Mesendoderm (in vitro differentiated cells): ENCODE measurements around the gene LRRTM4.

Source experiments
- DNase-seq: peaks from one replicate; pipeline ENCODE4 v3.0.0; 2013
- H2AK5ac ChIP-seq: 2 replicates; pipeline ENCODE4 v1.6.1; 2013; ENCODE audit warnings: low read length, inconsistent platforms
- H2BK120ac ChIP-seq: 2 replicates; pipeline ENCODE4 v1.6.1; 2013; ENCODE audit warnings: low read depth, mild to moderate bottlenecking, low read length, moderate library complexity, mixed read lengths
- H2BK15ac ChIP-seq: replicated peaks from 2 replicates; pipeline ENCODE4 v1.6.1; 2013; ENCODE audit warnings: low read depth, mild to moderate bottlenecking, moderate library complexity
- H2BK5ac ChIP-seq: 2 replicates; pipeline ENCODE4 v1.6.1; 2013; ENCODE audit warnings: low read length, inconsistent platforms
- H3K18ac ChIP-seq: 2 replicates; pipeline ENCODE4 v1.6.1; 2013; ENCODE audit warnings: mild to moderate bottlenecking, low read length, mixed read lengths
- H3K23ac ChIP-seq: one replicate; pipeline ENCODE4 v1.6.1; 2013; ENCODE audit warnings: low read length
- H3K27ac ChIP-seq: 2 replicates; pipeline ENCODE4 v1.5.1; 2013; ENCODE audit warnings: low read depth, mild to moderate bottlenecking, inconsistent platforms, low read length, moderate library complexity
- H3K27me3 ChIP-seq: 2 replicates; pipeline ENCODE4 v1.6.1; 2013; ENCODE audit warnings: low read length, control low read depth, mild to moderate bottlenecking, inconsistent platforms; ENCODE audit not compliant: insufficient read depth, poor library complexity
- H3K36me3 ChIP-seq: 2 replicates; pipeline ENCODE4 v1.6.1; 2013; ENCODE audit warnings: low read length, inconsistent platforms; ENCODE audit not compliant: control insufficient read depth, insufficient read depth
- H3K4ac ChIP-seq: one replicate; pipeline ENCODE4 v1.6.1; 2013; ENCODE audit warnings: low read depth, mild to moderate bottlenecking, low read length, moderate library complexity
- H3K4me1 ChIP-seq: 2 replicates; pipeline ENCODE4 v1.6.1; 2013; ENCODE audit warnings: low read depth, low read length, inconsistent platforms; ENCODE audit not compliant: control insufficient read depth
- H3K4me2 ChIP-seq: 2 replicates; pipeline ENCODE4 v1.6.1; 2013; ENCODE audit warnings: low read length
- H3K4me3 ChIP-seq: 2 replicates; pipeline ENCODE4 v1.5.1; 2013; ENCODE audit warnings: mild to moderate bottlenecking, low read length
- H3K56ac ChIP-seq: one replicate; pipeline ENCODE4 v1.6.1; 2013; ENCODE audit warnings: low read length
- H3K79me1 ChIP-seq: 2 replicates; pipeline ENCODE4 v1.6.1; 2013; ENCODE audit warnings: low read length, inconsistent platforms
- H3K79me2 ChIP-seq: 2 replicates; pipeline ENCODE4 v1.6.1; 2013; ENCODE audit warnings: mild to moderate bottlenecking, low read length; ENCODE audit not compliant: control insufficient read depth, insufficient read depth
- H3K9ac ChIP-seq: 2 replicates; pipeline ENCODE4 v1.6.1; 2013; ENCODE audit warnings: low read length, inconsistent platforms
- H4K5ac ChIP-seq: one replicate; pipeline ENCODE4 v1.6.1; 2013; ENCODE audit warnings: low read length
- H4K8ac ChIP-seq: one replicate; pipeline ENCODE4 v1.6.1; 2013; ENCODE audit warnings: low read depth, mild to moderate bottlenecking, control low read depth, low read length, moderate library complexity
- WGBS: extraction: QIAGEN DNeasy Blood & Tissue Kit; methylation state at CpG from one replicate; pipeline ENCODE4 v1.1.7; 2013; ENCODE audit warnings: low lambda C conversion rate, missing lambda C conversion rate; ENCODE audit not compliant: insufficient coverage; ENCODE audit errors: extremely low coverage; 5-methylcytosine and 5-hydroxymethylcytosine counted together

LRRTM4 gene

GRCh38 chr2:76851000-76851399 is 671.2 kb downstream of the LRRTM4 start:
- no peaks in the 10 kb centered on the region for H3K36me3 ChIP-seq
- no peak overlapping the region for H2AK5ac ChIP-seq
- no peaks in the 10 kb centered on the region for H3K4me1 ChIP-seq
- no peak overlapping the region for H4K8ac ChIP-seq
- no peak overlapping the region for H3K9ac ChIP-seq
- H4K5ac ChIP-seq: no peak overlapping the region
- H2BK120ac ChIP-seq: no peak overlapping the region
- no peak overlapping the region for H3K27ac ChIP-seq
- DNase-seq: no peak
- no peak overlapping the region for H3K4ac ChIP-seq
- no peak overlapping the region for H3K23ac ChIP-seq
- H3K79me2 ChIP-seq: no peaks in the 10 kb centered on the region
- no peak overlapping the region for H2BK15ac ChIP-seq
- no peak overlapping the region for H3K56ac ChIP-seq
- no peak overlapping the region for H3K4me2 ChIP-seq
- no peaks in the 10 kb centered on the region for H3K79me1 ChIP-seq
- WGBS: no CpG with 5 or more reads among the region's 1 CpG
- no peak overlapping the region for H3K4me3 ChIP-seq
- H2BK5ac ChIP-seq: no peak overlapping the region
- no peak overlapping the region for H3K18ac ChIP-seq
- H3K27me3 ChIP-seq: no peaks in the 10 kb centered on the region

GRCh38 chr2:76849086-76849485 is 673.1 kb downstream of the LRRTM4 start:
- Histone ChIP-seq H3K79me2 (no peaks in the 10 kb centered on the region), H3K4ac (no peak overlapping the region), H2BK5ac (no peak overlapping the region), H3K4me1 (no peaks in the 10 kb centered on the region), H3K79me1 (no peaks in the 10 kb centered on the region), H3K23ac (no peak overlapping the region), H3K4me3 (no peak overlapping the region), H3K56ac (no peak overlapping the region), H4K5ac (no peak overlapping the region), H3K27ac (no peak overlapping the region), H2BK15ac (no peak overlapping the region), H4K8ac (no peak overlapping the region), H3K36me3 (no peaks in the 10 kb centered on the region), H3K27me3 (no peaks in the 10 kb centered on the region), H3K9ac (no peak overlapping the region), H2AK5ac (no peak overlapping the region), H3K4me2 (no peak overlapping the region), H3K18ac (no peak overlapping the region), H2BK120ac (no peak overlapping the region)
- no peak for DNase-seq
- WGBS: no CpG with 5 or more reads among the region's 1 CpG

- no peak overlapping the region for H3K4me2 ChIP-seq
- no peaks in the 10 kb centered on the region for H3K79me2 ChIP-seq
- no peak overlapping the region for H3K56ac ChIP-seq
- no peak overlapping the region for H3K4ac ChIP-seq
- H4K5ac ChIP-seq: no peak overlapping the region
- no peak overlapping the region for H2AK5ac ChIP-seq
- H2BK5ac ChIP-seq: no peak overlapping the region
- no peak overlapping the region for H3K4me3 ChIP-seq
- H3K23ac ChIP-seq: no peak overlapping the region
- no peak for DNase-seq
- no CpG with 5 or more reads among the region's 1 CpG for WGBS
- H3K79me1 ChIP-seq: no peaks in the 10 kb centered on the region
- H3K27ac ChIP-seq: no peak overlapping the region
- no peak overlapping the region for H2BK120ac ChIP-seq
- no peaks in the 10 kb centered on the region for H3K36me3 ChIP-seq
- no peaks in the 10 kb centered on the region for H3K27me3 ChIP-seq
- H2BK15ac ChIP-seq: no peak overlapping the region
- no peak overlapping the region for H4K8ac ChIP-seq
- H3K4me1 ChIP-seq: no peaks in the 10 kb centered on the region
- H3K9ac ChIP-seq: no peak overlapping the region
- no peak overlapping the region for H3K18ac ChIP-seq
Measured at GRCh38 chr2:76839826-76840225, 682.4 kb downstream of the LRRTM4 start.

- Histone ChIP-seq H3K4me1 (no peaks in the 10 kb centered on the region), H3K4me2 (no peak overlapping the region)
- no CpG with 5 or more reads among the region's 3 CpGs for WGBS
Measured at GRCh38 chr2:76829374-76830234, 692.6 kb downstream of the LRRTM4 start.

GRCh38 chr2:76826691-76827090 is 695.5 kb downstream of the LRRTM4 start:
- Histone ChIP-seq H4K5ac (no peak overlapping the region), H3K56ac (no peak overlapping the region), H4K8ac (no peak overlapping the region), H3K79me1 (no peaks in the 10 kb centered on the region), H3K4me3 (no peak overlapping the region), H3K79me2 (no peaks in the 10 kb centered on the region), H3K4me1 (no peaks in the 10 kb centered on the region), H3K27me3 (no peaks in the 10 kb centered on the region), H3K36me3 (no peaks in the 10 kb centered on the region), H3K9ac (no peak overlapping the region), H3K4ac (no peak overlapping the region), H3K18ac (no peak overlapping the region), H3K27ac (no peak overlapping the region), H2BK120ac (no peak overlapping the region), H3K23ac (no peak overlapping the region), H2AK5ac (no peak overlapping the region), H2BK5ac (no peak overlapping the region), H3K4me2 (no peak overlapping the region), H2BK15ac (no peak overlapping the region)
- DNase-seq: no peak
- no CpG with 5 or more reads among the region's 3 CpGs for WGBS

More at GRCh38 chr2:76829374-76830234, 692.6 kb downstream of the LRRTM4 start:
- Histone ChIP-seq H3K56ac (no peak overlapping the region), H3K27me3 (no peaks in the 10 kb centered on the region), H2BK120ac (no peak overlapping the region), H3K9ac (no peak overlapping the region), H3K79me2 (no peaks in the 10 kb centered on the region), H2AK5ac (no peak overlapping the region), H2BK5ac (no peak overlapping the region), H4K8ac (no peak overlapping the region), H3K4ac (no peak overlapping the region), H4K5ac (no peak overlapping the region), H3K18ac (no peak overlapping the region), H3K23ac (no peak overlapping the region), H3K27ac (no peak overlapping the region), H3K36me3 (no peaks in the 10 kb centered on the region), H3K79me1 (no peaks in the 10 kb centered on the region), H2BK15ac (no peak overlapping the region), H3K4me3 (no peak overlapping the region)
- DNase-seq: no peak
